COLO668 (cell line): ENCODE measurements around the gene TBX22.
"Not testable (repeated sequence)": the region's sequence is repeated elsewhere in the genome, so short reads cannot be mapped to it uniquely, and the experiment has no call there.

Source experiments
- DNase-seq: peaks from one replicate; lab custom pipeline; 2025; ENCODE audit not compliant: unreplicated experiment; lab: John Stamatoyannopoulos, UW

The TBX22 gene

GRCh38 chrX:80014141-80014940, at the start of gene TBX22:
TSS of gene TBX22 (plus strand) at chrX:80014753. CDS start at chrX:80022270, 7,517 bp downstream.
- DNase-seq = no peak

DNA sequence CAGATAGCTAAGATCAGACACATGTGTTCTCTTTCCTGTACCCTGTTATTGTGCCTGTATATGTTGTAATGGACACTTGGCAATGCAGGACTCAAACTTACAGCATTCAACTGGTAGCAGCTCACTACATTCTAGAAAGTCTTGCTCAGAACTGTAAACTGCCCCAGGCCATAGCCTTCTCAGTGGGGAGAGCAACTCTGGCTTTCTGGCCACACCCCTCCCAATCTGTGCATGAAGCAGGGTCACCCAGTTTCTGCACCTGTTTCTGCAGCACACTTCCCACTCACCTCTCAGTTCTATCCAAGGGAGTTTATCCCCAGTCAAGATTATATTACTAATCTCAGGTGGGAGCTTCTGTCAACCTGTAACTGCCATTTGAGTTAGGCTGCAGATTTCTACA, 38.9 kb upstream of the TBX22 start:
- no peak for DNase-seq

GRCh38 chrX:80004458-80004857, 10.1 kb upstream of the TBX22 start:
- no peak for DNase-seq

GRCh38 chrX:80011522-80011921, 3.0 kb upstream of the TBX22 start:
- no peak for DNase-seq

- no peak for DNase-seq
Measured at GRCh38 chrX:80016182-80016581, 1.6 kb downstream of the TBX22 start.

DNA sequence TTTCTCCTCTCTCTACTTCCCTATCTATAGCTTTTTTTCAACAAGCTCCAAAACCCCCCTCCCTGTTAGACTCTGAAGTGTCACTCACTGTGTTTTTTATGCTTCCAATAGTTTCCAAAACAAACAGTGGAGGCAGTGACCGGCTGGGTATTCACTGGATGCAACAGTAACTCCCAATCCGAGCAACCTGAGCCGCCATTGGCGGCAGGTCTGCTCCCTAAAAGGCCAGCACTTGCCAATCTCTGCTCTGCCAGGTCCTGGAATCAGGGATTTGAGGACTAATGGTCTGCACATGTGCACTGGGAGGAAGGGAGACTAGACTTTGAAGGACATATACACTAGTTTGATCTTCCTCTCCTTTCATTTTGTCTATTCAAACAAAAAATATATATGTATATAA, 7.1 kb downstream of the TBX22 start:
- no peak for DNase-seq

GRCh38 chrX:80022363-80023031, 7.9 kb downstream of the TBX22 start:
- DNase-seq = no peak

GRCh38 chrX:80026116-80026515, 11.6 kb downstream of the TBX22 start:
- no peak for DNase-seq

DNA sequence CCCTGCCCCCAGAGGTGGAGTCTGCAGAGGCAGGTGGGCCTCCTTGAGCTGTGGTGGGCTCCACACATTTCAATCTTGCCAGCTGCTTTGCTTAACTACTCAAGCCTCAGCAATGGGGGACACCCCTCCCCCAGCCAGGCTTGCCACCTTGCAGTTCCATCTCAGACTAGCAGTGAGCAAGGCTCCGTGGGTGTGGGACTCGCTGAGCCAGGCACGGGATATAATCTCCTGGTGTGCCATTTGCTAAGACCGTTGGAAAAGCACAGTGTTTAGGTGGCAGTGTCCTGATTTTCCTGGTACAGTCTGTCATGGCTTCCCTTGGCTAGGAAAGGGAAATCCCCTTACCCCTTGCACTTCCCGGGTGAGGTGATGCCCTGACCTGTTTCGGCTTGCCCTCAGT, 51.6 kb downstream of the TBX22 start:
- DNase-seq = not testable (repeated sequence)

GRCh38 chrX:80075625-80076024, 61.1 kb downstream of the TBX22 start:
- DNase-seq = not testable (repeated sequence)
